Mesendoderm (in vitro differentiated cells): Measurements from ENCODE around the gene MATN4.
"Not testable (repeated sequence)": the region's sequence is repeated elsewhere in the genome, so short reads cannot be mapped to it uniquely, and the experiment has no call there.

Experiments
- DNase-seq: peaks from one replicate; pipeline ENCODE4 v3.0.0; 2013
- H2AK5ac ChIP-seq: 2 replicates; pipeline ENCODE4 v1.6.1; 2013; ENCODE audit warnings: low read length, inconsistent platforms
- H2BK120ac ChIP-seq: 2 replicates; pipeline ENCODE4 v1.6.1; 2013; ENCODE audit warnings: low read depth, mild to moderate bottlenecking, low read length, moderate library complexity, mixed read lengths
- H2BK15ac ChIP-seq: replicated peaks from 2 replicates; pipeline ENCODE4 v1.6.1; 2013; ENCODE audit warnings: low read depth, mild to moderate bottlenecking, moderate library complexity
- H2BK5ac ChIP-seq: 2 replicates; pipeline ENCODE4 v1.6.1; 2013; ENCODE audit warnings: low read length, inconsistent platforms
- H3K18ac ChIP-seq: 2 replicates; pipeline ENCODE4 v1.6.1; 2013; ENCODE audit warnings: mild to moderate bottlenecking, low read length, mixed read lengths
- H3K23ac ChIP-seq: one replicate; pipeline ENCODE4 v1.6.1; 2013; ENCODE audit warnings: low read length
- H3K27ac ChIP-seq: 2 replicates; pipeline ENCODE4 v1.5.1; 2013; ENCODE audit warnings: low read depth, mild to moderate bottlenecking, inconsistent platforms, low read length, moderate library complexity
- H3K27me3 ChIP-seq: 2 replicates; pipeline ENCODE4 v1.6.1; 2013; ENCODE audit warnings: low read length, control low read depth, mild to moderate bottlenecking, inconsistent platforms; ENCODE audit not compliant: insufficient read depth, poor library complexity
- H3K36me3 ChIP-seq: 2 replicates; pipeline ENCODE4 v1.6.1; 2013; ENCODE audit warnings: low read length, inconsistent platforms; ENCODE audit not compliant: control insufficient read depth, insufficient read depth
- H3K4ac ChIP-seq: one replicate; pipeline ENCODE4 v1.6.1; 2013; ENCODE audit warnings: low read depth, mild to moderate bottlenecking, low read length, moderate library complexity
- H3K4me1 ChIP-seq: 2 replicates; pipeline ENCODE4 v1.6.1; 2013; ENCODE audit warnings: low read depth, low read length, inconsistent platforms; ENCODE audit not compliant: control insufficient read depth
- H3K4me2 ChIP-seq: 2 replicates; pipeline ENCODE4 v1.6.1; 2013; ENCODE audit warnings: low read length
- H3K4me3 ChIP-seq: 2 replicates; pipeline ENCODE4 v1.5.1; 2013; ENCODE audit warnings: mild to moderate bottlenecking, low read length
- H3K56ac ChIP-seq: one replicate; pipeline ENCODE4 v1.6.1; 2013; ENCODE audit warnings: low read length
- H3K79me1 ChIP-seq: 2 replicates; pipeline ENCODE4 v1.6.1; 2013; ENCODE audit warnings: low read length, inconsistent platforms
- H3K79me2 ChIP-seq: 2 replicates; pipeline ENCODE4 v1.6.1; 2013; ENCODE audit warnings: mild to moderate bottlenecking, low read length; ENCODE audit not compliant: control insufficient read depth, insufficient read depth
- H3K9ac ChIP-seq: 2 replicates; pipeline ENCODE4 v1.6.1; 2013; ENCODE audit warnings: low read length, inconsistent platforms
- H4K5ac ChIP-seq: one replicate; pipeline ENCODE4 v1.6.1; 2013; ENCODE audit warnings: low read length
- H4K8ac ChIP-seq: one replicate; pipeline ENCODE4 v1.6.1; 2013; ENCODE audit warnings: low read depth, mild to moderate bottlenecking, control low read depth, low read length, moderate library complexity
- WGBS: extraction: QIAGEN DNeasy Blood & Tissue Kit; methylation state at CpG from one replicate; pipeline ENCODE4 v1.1.7; 2013; ENCODE audit warnings: low lambda C conversion rate, missing lambda C conversion rate; ENCODE audit not compliant: insufficient coverage; ENCODE audit errors: extremely low coverage; 5-methylcytosine and 5-hydroxymethylcytosine counted together

Gene MATN4

GRCh38 chr20:45350795-45351194 is 42.7 kb upstream of the MATN4 start:
- not testable (repeated sequence) for DNase-seq

GRCh38 chr20:45350217-45350616 is 42.1 kb upstream of the MATN4 start:
- Histone ChIP-seq H2AK5ac (no peak overlapping the region), H3K23ac (no peak overlapping the region), H3K4me1 (peaks cover 13% of the 10 kb centered on the region), H3K18ac (no peak overlapping the region), H3K36me3 (no peaks in the 10 kb centered on the region), H3K4ac (no peak overlapping the region), H4K5ac (no peak overlapping the region), H3K9ac (no peak overlapping the region), H4K8ac (no peak overlapping the region), H3K79me2 (peaks cover 25% of the 10 kb centered on the region), H3K4me3 (no peak overlapping the region), H3K79me1 (peaks cover 9% of the 10 kb centered on the region), H3K4me2 (no peak overlapping the region), H2BK15ac (no peak overlapping the region), H2BK5ac (no peak overlapping the region), H3K27ac (no peak overlapping the region), H2BK120ac (no peak overlapping the region), H3K27me3 (no peaks in the 10 kb centered on the region), H3K56ac (no peak overlapping the region)
- no CpG with 5 or more reads among the region's 1 CpG for WGBS
- no peak for DNase-seq

More at GRCh38 chr20:45350795-45351194, 42.7 kb upstream of the MATN4 start:
- not testable (repeated sequence) for H2BK15ac ChIP-seq, H4K8ac ChIP-seq, H3K23ac ChIP-seq, H2BK120ac ChIP-seq, H3K4me3 ChIP-seq, H2BK5ac ChIP-seq, H3K79me1 ChIP-seq, H4K5ac ChIP-seq, H3K27me3 ChIP-seq, H3K9ac ChIP-seq, H2AK5ac ChIP-seq, H3K4me1 ChIP-seq, H3K27ac ChIP-seq, H3K36me3 ChIP-seq, H3K4me2 ChIP-seq, H3K4ac ChIP-seq, H3K56ac ChIP-seq, H3K18ac ChIP-seq
- peaks cover 19% of the 10 kb centered on the region for H3K79me2 ChIP-seq
- no CpG with 5 or more reads among the region's 10 CpGs for WGBS

GRCh38 chr20:45347936-45348778 is 40.1 kb upstream of the MATN4 start, which contains the start of gene SDC4:
TSS of gene SDC4 (minus strand) at chr20:45348424. CDS start at chr20:45348384, 40 bp downstream.
- Histone ChIP-seq H3K4me3 (peak within 1 kb of the TSS; percentile 70), H4K8ac (no peak within 1 kb of the TSS), H3K27me3 (no peaks in the 10 kb centered on the region), H3K79me2 (peaks cover 39% of the 10 kb centered on the region), H3K79me1 (peaks cover 14% of the 10 kb centered on the region), H3K4ac (peak within 1 kb of the TSS; percentile 82), H3K4me1 (peaks cover 30% of the 10 kb centered on the region), H4K5ac (no peak within 1 kb of the TSS), H3K18ac (peak within 1 kb of the TSS; percentile 71), H2BK15ac (no peak within 1 kb of the TSS), H3K23ac (no peak within 1 kb of the TSS), H3K4me2 (peak within 1 kb of the TSS; percentile 39), H3K27ac (no peak within 1 kb of the TSS), H2BK120ac (no peak within 1 kb of the TSS), H3K56ac (peak within 1 kb of the TSS; percentile 92), H2AK5ac (no peak within 1 kb of the TSS), H2BK5ac (peak within 1 kb of the TSS; percentile 45), H3K9ac (peak within 1 kb of the TSS; percentile 72), H3K36me3 (no peaks in the 10 kb centered on the region)
- no CpG with 5 or more reads among the region's 77 CpGs for WGBS
- DNase-seq = peak; percentile 59

- Histone ChIP-seq H3K27ac (no peak overlapping the region), H3K36me3 (no peaks in the 10 kb centered on the region), H2BK5ac (peak overlapping the region; percentile 45), H3K79me2 (peaks cover 40% of the 10 kb centered on the region), H3K4me3 (peak overlapping the region; percentile 70), H2AK5ac (no peak overlapping the region), H2BK15ac (no peak overlapping the region), H3K4ac (peak overlapping the region; percentile 82), H3K9ac (peak overlapping the region; percentile 72), H4K8ac (no peak overlapping the region), H3K27me3 (no peaks in the 10 kb centered on the region), H4K5ac (no peak overlapping the region), H3K4me2 (peak overlapping the region; percentile 39), H3K79me1 (peaks cover 16% of the 10 kb centered on the region), H3K18ac (peak overlapping the region; percentile 25), H3K56ac (peak overlapping the region; percentile 92), H3K4me1 (peaks cover 37% of the 10 kb centered on the region), H3K23ac (no peak overlapping the region), H2BK120ac (no peak overlapping the region)
- WGBS = no CpG with 5 or more reads among the region's 10 CpGs
- DNase-seq = no peak
Observed at GRCh38 chr20:45347297-45347935, 39.3 kb upstream of the MATN4 start.

DNA sequence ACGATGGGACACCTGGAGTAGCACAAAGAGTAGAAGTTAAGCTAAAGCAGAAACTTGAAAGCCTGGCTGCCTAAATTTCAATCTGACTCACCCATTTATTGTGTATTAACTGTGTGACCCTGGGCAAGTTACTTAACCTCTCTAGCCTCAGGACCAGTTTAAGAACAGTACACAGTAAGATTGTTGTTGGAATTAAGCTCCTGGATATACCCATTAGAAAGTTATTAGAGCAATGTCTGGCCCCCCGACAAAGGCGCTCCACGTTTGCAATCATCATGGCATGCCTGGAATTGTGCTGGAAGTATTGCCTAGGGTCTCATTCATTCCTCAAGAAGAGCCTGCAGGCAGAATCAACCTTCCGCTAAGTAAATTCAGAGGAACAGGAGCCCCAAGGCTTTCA is 38.8 kb upstream of the MATN4 start:
- no peak overlapping the region for H3K18ac ChIP-seq
- H3K9ac ChIP-seq = peak overlapping the region; percentile 72
- DNase-seq = peak; percentile 75
- H2BK120ac ChIP-seq = no peak overlapping the region
- no peak overlapping the region for H3K4me3 ChIP-seq
- H4K8ac ChIP-seq = no peak overlapping the region
- peak overlapping the region; percentile 92 for H3K56ac ChIP-seq
- peak overlapping the region; percentile 39 for H3K4me2 ChIP-seq
- peaks cover 40% of the 10 kb centered on the region for H3K79me2 ChIP-seq
- H3K27me3 ChIP-seq = no peaks in the 10 kb centered on the region
- H3K27ac ChIP-seq = no peak overlapping the region
- no peak overlapping the region for H4K5ac ChIP-seq
- H2BK15ac ChIP-seq = no peak overlapping the region
- no peak overlapping the region for H2AK5ac ChIP-seq
- H3K79me1 ChIP-seq = peaks cover 16% of the 10 kb centered on the region
- H3K4me1 ChIP-seq = peaks cover 37% of the 10 kb centered on the region
- H2BK5ac ChIP-seq = no peak overlapping the region
- H3K23ac ChIP-seq = no peak overlapping the region
- H3K36me3 ChIP-seq = no peaks in the 10 kb centered on the region
- no CpG with 5 or more reads among the region's 5 CpGs for WGBS
- no peak overlapping the region for H3K4ac ChIP-seq
